ENCODE measurements around the gene ATP1B3. TPM values are rescaled to one million over a fixed set of nuclear protein-coding genes. Genes with fewer than 3 reads are reported as not detected.
"Not testable (repeated sequence)": the region's sequence is repeated elsewhere in the genome, so short reads cannot be mapped to it uniquely, and the experiment has no call there.

Gene ATP1B3
- polyA plus RNA-seq, 1 experiment, result 59.7 TPM

DNA sequence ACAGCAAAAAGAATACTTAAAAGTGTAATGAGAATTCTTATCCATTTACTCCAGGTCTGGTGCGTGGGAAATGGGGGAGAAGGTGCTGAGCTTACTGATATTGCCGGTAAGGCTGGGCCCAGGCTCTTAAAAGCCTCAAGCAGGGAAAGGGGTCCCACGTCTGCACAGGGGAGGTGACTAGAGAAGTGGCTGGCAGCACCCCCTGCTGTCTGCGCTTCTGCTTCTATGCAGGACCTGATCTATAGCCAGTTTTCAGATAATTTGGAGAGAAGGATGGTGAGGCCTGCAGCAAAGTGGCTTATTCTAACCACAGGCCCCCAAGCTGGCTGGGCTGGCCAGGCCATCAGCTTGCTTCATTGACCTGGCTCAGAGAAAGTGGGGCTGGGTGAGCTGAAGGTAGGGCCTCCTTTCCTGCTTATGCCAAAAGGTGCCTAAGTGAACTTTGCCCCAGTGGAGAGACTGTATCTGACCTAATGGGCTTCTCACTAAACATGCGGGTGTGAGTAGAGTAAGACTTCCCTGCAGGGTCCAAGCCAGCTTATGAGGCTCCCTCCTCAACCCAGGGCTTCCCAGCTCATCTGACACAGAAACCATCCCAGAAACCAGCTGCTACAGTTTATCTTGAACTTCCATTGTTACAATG, 30.9 kb upstream of the ATP1B3 start:
- Histone ChIP-seq H3K4me3 (ENCODE audit: low read depth, low read length) (no peak overlapping the region), H3K27me3 (ENCODE audit: control insufficient read depth, insufficient read depth, low read length) (peaks cover 2% of the 10 kb centered on the region; the same call in 1 of the 2 replicates), H3K36me3 (ENCODE audit: control insufficient read depth, insufficient read depth, low read length) (no peaks in the 10 kb centered on the region)
- no peak for TF ChIP-seq CTCF (IDR thresholded peaks at IDR 0.05; ENCODE audit: insufficient read depth, low read depth, low read length)
- ChIA-PET POLR2A (no interaction called here), CTCF (interaction anchor here (0.6 kb wide), 1 partner anchor 146 kb away, joined by 3 read pairs; no protein-coding TSS in a partner anchor)
- DNase-seq (ENCODE audit: low read depth), result no peak

- ChIA-PET CTCF (no interaction called here), POLR2A (no interaction called here)
Measured at GRCh38 chr3:141846050-141846433, 30.4 kb upstream of the ATP1B3 start.

DNA sequence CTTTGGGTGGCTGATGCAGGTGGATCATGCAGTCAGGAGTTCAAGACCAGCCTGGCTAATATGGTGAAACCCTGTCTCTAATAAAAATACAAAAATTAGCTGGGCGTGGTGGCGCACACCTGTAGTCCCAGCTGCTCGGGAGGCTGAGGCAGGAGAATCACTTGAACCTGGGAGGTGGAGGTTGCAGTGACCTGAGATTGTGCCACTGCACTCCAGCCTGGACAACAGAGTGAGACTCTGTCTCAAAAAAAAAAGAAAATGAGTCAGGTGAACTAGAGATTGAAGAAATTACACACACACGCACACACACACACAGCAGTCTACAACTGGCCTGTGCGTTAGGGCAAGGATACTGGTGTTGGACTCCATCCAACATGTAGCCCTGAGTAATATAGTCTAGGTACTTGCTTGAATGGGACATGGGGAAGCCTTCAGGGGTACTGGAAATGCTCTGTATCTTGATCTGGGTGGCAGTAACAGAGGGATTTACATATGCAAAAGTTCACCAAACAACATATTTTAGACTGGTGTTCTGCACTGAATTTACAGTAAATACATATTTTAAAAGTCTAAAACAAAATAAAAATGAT, 28.2 kb upstream of the ATP1B3 start:
- H3K36me3 ChIP-seq (ENCODE audit: control insufficient read depth, insufficient read depth, low read length); POLR2A ChIA-PET; CTCF ChIA-PET; H3K27me3 ChIP-seq (ENCODE audit: control insufficient read depth, insufficient read depth, low read length); H3K4me3 ChIP-seq (ENCODE audit: low read depth, low read length); DNase-seq (ENCODE audit: low read depth): not testable (repeated sequence)

More at GRCh38 chr3:141846050-141846433, 30.4 kb upstream of the ATP1B3 start:
- Histone ChIP-seq H3K36me3 (ENCODE audit: control insufficient read depth, insufficient read depth, low read length) (no peaks in the 10 kb centered on the region), H3K27me3 (ENCODE audit: control insufficient read depth, insufficient read depth, low read length) (peaks cover 2% of the 10 kb centered on the region; the same call in 1 of the 2 replicates), H3K4me3 (ENCODE audit: low read depth, low read length) (no peak overlapping the region)
- DNase-seq (ENCODE audit: low read depth), result no peak
- no peak for TF ChIP-seq CTCF (IDR thresholded peaks at IDR 0.05; ENCODE audit: insufficient read depth, low read depth, low read length)

GRCh38 chr3:141849056-141849815, 27.2 kb upstream of the ATP1B3 start:
- H3K4me3 ChIP-seq (ENCODE audit: low read depth, low read length), result no peak overlapping the region
- CTCF ChIA-PET, result interaction anchor here (0.5 kb wide), 1 partner anchor 69 kb away, joined by 3 read pairs; no protein-coding TSS in a partner anchor
- H3K36me3 ChIP-seq (ENCODE audit: control insufficient read depth, insufficient read depth, low read length), result no peaks in the 10 kb centered on the region
- DNase-seq (ENCODE audit: low read depth), result no peak
- POLR2A ChIA-PET, result no interaction called here
- TF ChIP-seq CTCF (IDR thresholded peaks at IDR 0.05; ENCODE audit: insufficient read depth, low read depth, low read length), result no peak
- H3K27me3 ChIP-seq (ENCODE audit: control insufficient read depth, insufficient read depth, low read length), result peaks cover 2% of the 10 kb centered on the region; the same call in 1 of the 2 replicates

DNA sequence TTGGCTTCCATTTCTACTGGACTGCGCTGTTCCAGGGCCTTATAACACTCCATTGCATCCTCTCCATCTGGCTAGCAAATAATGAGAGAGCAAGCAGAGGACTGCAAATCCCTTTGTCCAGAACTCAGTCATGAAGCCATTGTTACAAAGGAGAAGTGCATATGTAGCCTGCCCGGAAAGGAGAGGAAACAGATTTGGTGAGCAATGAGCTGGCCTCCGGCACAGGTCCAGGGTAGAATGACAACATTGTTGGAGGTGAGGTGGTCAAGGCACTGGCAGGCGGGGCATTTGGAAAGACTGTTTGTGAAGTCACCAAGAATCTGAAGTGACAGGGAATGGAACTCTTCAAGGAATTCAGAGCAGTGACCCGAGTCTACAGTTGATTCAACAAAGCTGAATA, 25.0 kb upstream of the ATP1B3 start:
- Histone ChIP-seq H3K27me3 (ENCODE audit: control insufficient read depth, insufficient read depth, low read length) (no peaks in the 10 kb centered on the region), H3K4me3 (ENCODE audit: low read depth, low read length) (no peak overlapping the region), H3K36me3 (ENCODE audit: control insufficient read depth, insufficient read depth, low read length) (no peaks in the 10 kb centered on the region)
- DNase-seq (ENCODE audit: low read depth), result no peak
- CTCF ChIA-PET, result no interaction called here
- TF ChIP-seq CTCF (IDR thresholded peaks at IDR 0.05; ENCODE audit: insufficient read depth, low read depth, low read length), result no peak
- POLR2A ChIA-PET, result no interaction called here
